ENCODE data around the gene GUCY2F. TPM values are rescaled to one million over a fixed set of nuclear protein-coding genes. Genes with fewer than 3 reads are reported as not detected.
A peak's percentile ranks its signal among the peaks of the same experiment; 100 is the strongest.

Gene GUCY2F
- total RNA-seq, 1 donor from 2014 or later, result 0.12 TPM

DNA sequence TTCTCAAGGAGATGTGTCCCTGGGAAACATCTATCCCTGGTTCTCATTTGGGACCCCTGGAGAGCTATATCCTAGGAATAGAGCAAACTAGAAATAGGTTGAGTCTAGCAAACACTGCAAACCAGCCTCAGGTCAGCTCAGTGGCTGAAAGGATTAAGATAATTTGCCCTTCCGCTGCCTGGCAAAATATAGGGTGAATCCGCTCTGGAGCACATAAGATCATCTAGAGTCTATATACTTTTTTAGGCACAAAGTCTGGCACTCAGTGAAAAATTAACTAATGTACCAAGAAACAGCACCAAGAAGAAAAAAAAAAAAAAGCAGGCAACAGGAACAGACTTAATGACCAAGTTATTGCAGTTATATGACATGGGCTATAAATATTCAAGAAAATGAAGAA is 7.3 kb upstream of the GUCY2F start:
- Histone ChIP-seq H3K27ac (no peak overlapping the region), H3K4me1 (no peaks in the 10 kb centered on the region), H3K4me3 (no peak overlapping the region), H3K9me3 (no peaks in the 10 kb centered on the region), H3K36me3 (no peaks in the 10 kb centered on the region), H3K27me3 (no peaks in the 10 kb centered on the region)
- TF ChIP-seq, protein P1, sequence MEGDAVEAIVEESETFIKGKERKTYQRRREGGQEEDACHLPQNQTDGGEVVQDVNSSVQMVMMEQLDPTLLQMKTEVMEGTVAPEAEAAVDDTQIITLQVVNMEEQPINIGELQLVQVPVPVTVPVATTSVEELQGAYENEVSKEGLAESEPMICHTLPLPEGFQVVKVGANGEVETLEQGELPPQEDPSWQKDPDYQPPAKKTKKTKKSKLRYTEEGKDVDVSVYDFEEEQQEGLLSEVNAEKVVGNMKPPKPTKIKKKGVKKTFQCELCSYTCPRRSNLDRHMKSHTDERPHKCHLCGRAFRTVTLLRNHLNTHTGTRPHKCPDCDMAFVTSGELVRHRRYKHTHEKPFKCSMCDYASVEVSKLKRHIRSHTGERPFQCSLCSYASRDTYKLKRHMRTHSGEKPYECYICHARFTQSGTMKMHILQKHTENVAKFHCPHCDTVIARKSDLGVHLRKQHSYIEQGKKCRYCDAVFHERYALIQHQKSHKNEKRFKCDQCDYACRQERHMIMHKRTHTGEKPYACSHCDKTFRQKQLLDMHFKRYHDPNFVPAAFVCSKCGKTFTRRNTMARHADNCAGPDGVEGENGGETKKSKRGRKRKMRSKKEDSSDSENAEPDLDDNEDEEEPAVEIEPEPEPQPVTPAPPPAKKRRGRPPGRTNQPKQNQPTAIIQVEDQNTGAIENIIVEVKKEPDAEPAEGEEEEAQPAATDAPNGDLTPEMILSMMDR (IDR thresholded peaks at IDR 0.05), result no peak
- DNase-seq, result no peak
- no peak for ATAC-seq
- intact Hi-C loops (cut with DNase I), result loop anchor here (10.0 kb wide), 1 partner anchor 146 kb away; no protein-coding TSS in a partner anchor

DNA sequence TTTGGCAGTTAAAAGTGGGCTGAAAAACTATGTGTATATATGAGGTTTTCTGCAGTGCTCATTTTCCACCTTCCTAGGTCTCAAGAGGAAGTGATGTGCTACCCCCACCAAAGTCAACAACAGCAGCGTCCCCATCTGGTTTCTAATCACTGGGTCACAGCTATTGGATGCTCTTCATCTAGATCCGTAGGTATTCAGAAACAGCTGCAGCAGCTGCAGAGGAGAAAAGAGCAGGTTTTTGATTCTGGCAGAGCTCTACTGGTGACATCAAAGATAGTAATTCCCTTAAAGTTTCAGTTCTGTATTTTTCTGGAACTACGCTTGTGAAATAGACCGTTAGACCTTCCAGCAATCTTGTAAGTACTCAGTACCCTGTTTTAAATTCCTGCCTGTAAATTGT is 5.8 kb upstream of the GUCY2F start:
- no peaks in the 10 kb centered on the region for H3K27me3 ChIP-seq
- H3K27ac ChIP-seq, result no peak overlapping the region
- H3K4me3 ChIP-seq, result no peak overlapping the region
- ATAC-seq (no peak), DNase-seq (no peak)
- H3K9me3 ChIP-seq, result no peaks in the 10 kb centered on the region
- intact Hi-C loops (cut with DNase I), result loop anchor here (10.0 kb wide), 1 partner anchor 147 kb away; no protein-coding TSS in a partner anchor
- TF ChIP-seq, protein P1 (IDR thresholded peaks at IDR 0.05), result no peak
- no peaks in the 10 kb centered on the region for H3K4me1 ChIP-seq
- no peaks in the 10 kb centered on the region for H3K36me3 ChIP-seq

DNA sequence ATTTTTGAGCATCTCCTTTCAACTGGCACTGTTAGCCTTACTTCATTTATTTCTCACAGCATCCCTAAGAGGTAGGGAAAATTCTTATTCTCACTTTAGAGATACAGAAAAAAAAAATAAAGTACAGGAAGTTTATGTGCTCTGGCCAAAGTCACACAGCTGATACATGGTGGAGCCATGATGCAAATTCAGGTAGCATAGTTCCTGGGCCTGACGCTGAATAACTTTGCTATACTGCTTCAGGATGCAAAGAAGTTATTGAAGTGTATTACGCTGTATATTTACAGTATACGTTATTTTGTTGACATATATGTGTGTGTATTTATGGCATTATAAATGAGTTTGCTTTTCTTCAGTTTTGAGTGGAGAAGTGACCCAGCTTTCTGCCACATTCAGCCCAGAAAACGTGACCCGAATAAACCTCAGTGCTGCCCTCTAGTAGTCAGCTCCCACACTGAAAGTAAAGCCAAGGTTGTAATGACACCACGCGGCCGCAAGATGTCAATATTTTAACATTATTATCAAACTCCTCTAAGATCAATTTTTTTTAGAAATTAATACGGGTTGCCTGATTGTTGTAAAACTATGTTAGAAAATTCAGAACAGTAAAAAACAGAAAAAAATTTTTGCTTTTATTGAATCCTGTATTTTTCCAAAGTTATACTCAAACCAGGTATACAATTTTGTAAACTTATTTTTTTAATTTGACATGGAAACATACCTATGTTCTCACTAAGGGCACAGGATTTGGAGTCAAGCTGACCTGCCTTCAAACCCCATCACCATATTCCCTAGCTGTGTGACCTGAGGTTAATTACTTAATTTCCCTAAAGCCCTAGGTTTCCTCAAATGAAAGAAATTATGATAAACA is 3.8 kb upstream of the GUCY2F start:
- TF ChIP-seq, protein P1 (IDR thresholded peaks at IDR 0.05), result peak; percentile 85
- Histone ChIP-seq H3K4me3 (no peak overlapping the region), H3K27me3 (no peaks in the 10 kb centered on the region), H3K36me3 (no peaks in the 10 kb centered on the region), H3K27ac (no peak overlapping the region), H3K4me1 (no peaks in the 10 kb centered on the region), H3K9me3 (no peaks in the 10 kb centered on the region)
- peak; percentile 90 for ATAC-seq
- DNase-seq, result peak; percentile 58
- intact Hi-C loops (cut with DNase I), result loop anchor here (10.0 kb wide), 1 partner anchor 149 kb away; no protein-coding TSS in a partner anchor

DNA sequence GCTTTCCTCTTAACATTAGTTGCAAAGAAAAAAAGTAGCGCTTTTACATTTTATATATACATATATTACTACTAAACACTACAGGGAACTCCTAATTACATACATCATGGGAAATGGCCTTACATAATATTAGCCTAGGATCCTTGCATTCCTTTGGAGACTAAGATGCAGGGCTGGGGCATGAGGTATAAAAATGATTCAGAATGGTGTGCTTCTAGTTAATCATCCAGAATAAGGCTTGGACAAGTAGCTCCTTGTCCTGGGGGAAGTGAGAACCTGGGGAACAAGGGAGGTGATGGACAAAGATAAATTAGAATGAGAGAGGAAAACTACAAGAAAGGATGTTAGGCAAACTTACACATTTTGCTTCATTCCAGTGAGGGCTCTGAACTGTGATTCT is 3.0 kb upstream of the GUCY2F start:
- Histone ChIP-seq H3K4me1 (no peaks in the 10 kb centered on the region), H3K4me3 (no peak overlapping the region), H3K36me3 (no peaks in the 10 kb centered on the region), H3K27me3 (no peaks in the 10 kb centered on the region), H3K9me3 (no peaks in the 10 kb centered on the region), H3K27ac (no peak overlapping the region)
- no peak for DNase-seq
- intact Hi-C loops (cut with DNase I), result loop anchor here (10.0 kb wide), 1 partner anchor 150 kb away; no protein-coding TSS in a partner anchor
- no peak for ATAC-seq
- TF ChIP-seq, protein P1 (IDR thresholded peaks at IDR 0.05), result no peak

DNA sequence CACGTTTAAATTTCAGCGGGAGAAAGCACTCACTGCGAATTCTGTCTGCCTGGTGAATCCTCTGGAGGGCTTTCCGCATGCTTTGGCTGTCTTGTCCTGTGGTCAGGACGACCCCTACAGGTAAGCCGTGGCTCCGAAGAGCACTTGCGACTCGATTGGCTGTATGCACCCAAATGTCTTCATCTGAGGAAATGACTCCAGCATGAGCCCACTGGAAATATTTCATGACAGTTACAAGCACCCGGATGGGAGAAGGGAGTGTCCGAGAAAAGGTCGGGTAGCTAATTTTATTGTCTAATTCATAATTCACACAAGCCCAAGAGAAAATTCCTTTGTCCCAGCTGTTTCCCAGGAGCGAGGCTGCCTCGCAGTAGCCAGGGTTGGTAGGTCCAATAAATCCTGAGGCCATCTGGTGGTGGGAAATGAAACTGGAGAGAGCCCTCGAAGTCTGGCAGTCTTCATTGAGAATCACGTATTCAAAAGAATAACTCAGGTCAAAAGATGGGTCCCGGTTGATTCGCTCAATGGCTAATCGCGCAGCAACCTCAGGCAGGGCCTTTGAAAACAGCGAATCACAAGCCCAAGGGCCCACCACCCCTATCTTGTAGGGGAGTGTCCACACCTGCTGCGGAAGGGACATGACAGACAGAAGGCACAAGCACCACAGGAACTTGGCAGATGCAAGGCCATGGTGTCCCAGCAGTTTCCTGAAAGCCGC is 6.6 kb downstream of the GUCY2F start:
- Histone ChIP-seq H3K27me3 (no peaks in the 10 kb centered on the region), H3K4me1 (peaks cover 3% of the 10 kb centered on the region), H3K4me3 (no peak overlapping the region), H3K27ac (no peak overlapping the region), H3K9me3 (no peaks in the 10 kb centered on the region), H3K36me3 (no peaks in the 10 kb centered on the region)
- intact Hi-C loops (cut with DNase I), result no loop called here
- TF ChIP-seq, protein P1 (IDR thresholded peaks at IDR 0.05), result peak; percentile 50
- DNase-seq, result peak; percentile 48
- ATAC-seq, result peak; percentile 72
